H1 (cell line): ENCODE results near the gene POLG. TPM values are rescaled to one million over a fixed set of nuclear protein-coding genes. Genes with fewer than 3 reads are reported as not detected.

Experiments
- CTCF ChIA-PET: fragments of 300-600 bp; sonication (Branson Sonifier 250); formaldehyde crosslinking; loops from one replicate; lab custom pipeline; 2021; ENCODE audit not compliant: partially characterized antibody; lab: Charles Lee
- POLR2A ChIA-PET: fragments of 300-600 bp; sonication (Branson Sonifier 250); formaldehyde crosslinking; loops from one replicate; lab custom pipeline; 2021; ENCODE audit warnings: inconsistent platforms; ENCODE audit not compliant: partially characterized antibody; lab: Charles Lee
- DNase-seq, 2 experiments: peaks; one replicate each; pipeline versions ENCODE4 v3.0.0 to v3.0.0-alpha.2; 2010 to 2022; ENCODE audit warnings: low spot score in 2 of 2, low read depth in 1 of 2, mixed read lengths in 1 of 2
- FAIRE-seq: peaks from 2 replicates; lab custom pipeline; 2011; peaks lifted over from hg19 to GRCh38; lab: Jason Lieb, UNC
- H2AFZ ChIP-seq: 2 replicates; pipeline ENCODE4 v1.8.1; 2012; ENCODE audit warnings: low read length, inconsistent platforms
- H2AK5ac ChIP-seq: 2 replicates; pipeline ENCODE4 v1.6.1; 2013; ENCODE audit warnings: low read depth, low read length
- H2BK120ac ChIP-seq: replicated peaks from 2 replicates; pipeline ENCODE3; 2013; ENCODE audit warnings: low read depth, low read length, inconsistent platforms
- H2BK12ac ChIP-seq: 2 replicates; pipeline ENCODE4 v1.6.1; 2013; ENCODE audit warnings: low read depth, low read length
- H2BK15ac ChIP-seq: 2 replicates; pipeline ENCODE4 v1.6.1; 2013; ENCODE audit warnings: low read length
- H2BK20ac ChIP-seq: 2 replicates; pipeline ENCODE4 v1.6.1; 2013; ENCODE audit warnings: low read length
- H2BK5ac ChIP-seq: 2 replicates; pipeline ENCODE4 v1.6.1; 2013; ENCODE audit warnings: low read depth, low read length
- H3K14ac ChIP-seq: 2 replicates; pipeline ENCODE4 v1.6.1; 2013; ENCODE audit warnings: inconsistent platforms; ENCODE audit not compliant: insufficient read length
- H3K18ac ChIP-seq: 2 replicates; pipeline ENCODE4 v1.6.1; 2013; ENCODE audit warnings: low read length; ENCODE audit errors: extremely low read depth
- H3K23ac ChIP-seq: 2 replicates; pipeline ENCODE4 v1.6.1; 2013; ENCODE audit warnings: inconsistent platforms; ENCODE audit not compliant: insufficient read length
- H3K23me2 ChIP-seq: 2 replicates; pipeline ENCODE4 v1.6.1; 2013; ENCODE audit warnings: low read depth, low read length
- H3K27ac ChIP-seq: 2 replicates; pipeline ENCODE4 v1.6.1; 2011; ENCODE audit warnings: low read depth, low read length, inconsistent platforms
- H3K27me3 ChIP-seq, 4 experiments: replicated peaks in 1 of 4; 1 replicate in 1 of 4; 2 replicates in 3 of 4; pipeline versions ENCODE4 v1.6.1 to v1.8.1; 2011 to 2013; ENCODE audit warnings: low read length in 3 of 4, mild to moderate bottlenecking in 3 of 4, inconsistent platforms in 2 of 4, mixed read lengths in 2 of 4, moderate library complexity in 1 of 4; ENCODE audit not compliant: control insufficient read depth in 3 of 4, insufficient read depth in 3 of 4; ENCODE audit errors: extremely low read depth in 1 of 4
- H3K36me3 ChIP-seq, 4 experiments: 2 replicates each; pipeline versions ENCODE4 v1.6.1 to v1.8.1; 2011 to 2013; ENCODE audit warnings: mild to moderate bottlenecking in 4 of 4, low read length in 3 of 4, moderate library complexity in 2 of 4, control low read depth in 1 of 4, inconsistent platforms in 1 of 4; ENCODE audit not compliant: insufficient read depth in 4 of 4, control insufficient read depth in 2 of 4
- H3K4ac ChIP-seq: replicated peaks from 2 replicates; pipeline ENCODE3; 2013; ENCODE audit warnings: low read length, low read depth, mixed read lengths, inconsistent platforms; ENCODE audit not compliant: insufficient read length
- H3K4me1 ChIP-seq, 4 experiments: replicated peaks in 1 of 4; 1 replicate in 1 of 4; 2 replicates in 3 of 4; pipeline versions ENCODE4 v1.6.1 to v1.8.1; 2011 to 2013; ENCODE audit warnings: low read length in 3 of 4, inconsistent platforms in 2 of 4, mixed read lengths in 1 of 4; ENCODE audit not compliant: insufficient read depth in 4 of 4, control insufficient read depth in 3 of 4
- H3K4me2 ChIP-seq, 2 experiments: 2 replicates each; pipeline versions ENCODE4 v1.6.1 to v1.8.1; 2011 to 2013; ENCODE audit warnings: low read depth in 2 of 2, low read length in 2 of 2, control low read depth in 1 of 2, inconsistent platforms in 1 of 2, mild to moderate bottlenecking in 1 of 2; ENCODE audit not compliant: insufficient read depth in 1 of 2
- H3K4me3 ChIP-seq, 4 experiments: fragments of 200-600, 300-600 bp in 1 of 4; sonication (generic), shearing (Covaris generic), sonication (Bioruptor Twin) in 1 of 4; 2 replicates each; pipeline versions ENCODE4 v1.5.1 to v1.8.1; 2011 to 2016; ENCODE audit warnings: low read length in 4 of 4, low read depth in 3 of 4, control low read depth in 2 of 4, inconsistent platforms in 2 of 4, mild to moderate bottlenecking in 2 of 4, mixed read lengths in 1 of 4, moderate library complexity in 1 of 4; ENCODE audit not compliant: insufficient read depth in 2 of 4; ENCODE audit errors: extremely low read depth in 1 of 4
- H3K56ac ChIP-seq: replicated peaks from 2 replicates; pipeline ENCODE3; 2013; ENCODE audit warnings: low read depth, mild to moderate bottlenecking, mixed read lengths, low read length, inconsistent platforms; ENCODE audit not compliant: insufficient read length
- H3K79me1 ChIP-seq: 2 replicates; pipeline ENCODE4 v1.6.1; 2013; ENCODE audit warnings: low read depth, low read length, control low read depth
- H3K79me2 ChIP-seq, 2 experiments: 2 replicates each; pipeline versions ENCODE4 v1.6.1 to v1.8.1; 2012 to 2013; ENCODE audit warnings: low read length in 2 of 2, mild to moderate bottlenecking in 2 of 2, inconsistent platforms in 1 of 2; ENCODE audit not compliant: insufficient read depth in 2 of 2, control insufficient read depth in 1 of 2
- H3K9ac ChIP-seq, 4 experiments: replicated peaks in 1 of 4; 1 replicate in 1 of 4; 2 replicates in 3 of 4; pipeline versions ENCODE4 v1.6.1 to v1.8.1; 2011 to 2013; ENCODE audit warnings: low read depth in 3 of 4, low read length in 3 of 4, control low read depth in 2 of 4, mild to moderate bottlenecking in 2 of 4, moderate library complexity in 2 of 4, inconsistent platforms in 1 of 4; ENCODE audit errors: extremely low read depth in 1 of 4
- H3K9me3 ChIP-seq, 2 experiments: 2 replicates each; pipeline versions ENCODE4 v1.6.1 to v1.8.1; 2012 to 2013; ENCODE audit warnings: mild to moderate bottlenecking in 2 of 2, moderate library complexity in 2 of 2, control low read depth in 1 of 2, inconsistent platforms in 1 of 2, low read depth in 1 of 2, low read length in 1 of 2, mixed read lengths in 1 of 2; ENCODE audit not compliant: insufficient read depth in 2 of 2
- H4K20me1 ChIP-seq, 2 experiments: replicated peaks in 1 of 2; 2 replicates each; pipeline versions ENCODE3 to v1.8.1; 2011 to 2013; ENCODE audit warnings: inconsistent platforms in 2 of 2, low read length in 2 of 2, mild to moderate bottlenecking in 1 of 2; ENCODE audit not compliant: insufficient read depth in 2 of 2, control insufficient read depth in 1 of 2
- H4K5ac ChIP-seq: 2 replicates; pipeline ENCODE4 v1.6.1; 2013; ENCODE audit warnings: low read length, low read depth, mixed read lengths, inconsistent platforms; ENCODE audit not compliant: insufficient read length
- H4K8ac ChIP-seq: 2 replicates; pipeline ENCODE4 v1.8.0; 2013; ENCODE audit warnings: mild to moderate bottlenecking, moderate library complexity, low read length, inconsistent platforms; ENCODE audit not compliant: insufficient read depth; ENCODE audit errors: extremely low read depth
- H4K91ac ChIP-seq: replicated peaks from 2 replicates; pipeline ENCODE3; 2013; ENCODE audit warnings: low read length, mixed read lengths, inconsistent platforms; ENCODE audit not compliant: insufficient read length
- ZNF274 ChIP-seq: IDR thresholded peaks from 2 replicates; pipeline ENCODE4 v1.7.0; 2012; ENCODE audit warnings: low read length, borderline replicate concordance; ENCODE audit errors: extremely low read depth
- WGBS, 2 experiments: shearing (Covaris generic) in 1 of 2; methylation state at CpG; one replicate each; pipeline versions ENCODE4 v1.1.6 to v1.1.7; 2013 to 2015; ENCODE audit warnings: low lambda C conversion rate in 2 of 2, mixed read lengths in 2 of 2, inconsistent platforms in 1 of 2, low coverage in 1 of 2, missing lambda C conversion rate in 1 of 2; ENCODE audit not compliant: insufficient replicate concordance in 2 of 2, insufficient coverage in 1 of 2, insufficient read length in 1 of 2; ENCODE audit errors: extremely low coverage in 1 of 2, missing lambda C conversion rate in 1 of 2; 5-methylcytosine and 5-hydroxymethylcytosine counted together
- polyA plus RNA-seq, 7 experiments: library from polyadenylated mRNA; depleted of rRNA in 3 of 7; stranded (reverse) in 5 of 7; unstranded in 2 of 7; fragments of >200 nt in 5 of 7; fragments of 200-250 nt in 2 of 7; gene quantifications; 1 replicate in 5 of 7; 2 replicates in 1 of 7; 4 replicates in 1 of 7; pipeline versions ENCODE4 v1.2.1 to v1.2.3, GENCODE V29; 2011 to 2013; ENCODE audit warnings: missing spikeins in 2 of 7, mixed read lengths in 2 of 7
- total RNA-seq: library from RNA; stranded (reverse); fragmentation: NEBNext Ultra II Directional; extraction: Animal tissue kit (Norgen Biotek cat#: 25700); gene quantifications from 2 replicates; pipeline ENCODE4 v1.2.1, GENCODE V29; 2021
- TF ChIP-seq, protein P1 (sequence below), 3 experiments: IDR thresholded peaks; 1 replicate in 2 of 3; 2 replicates in 1 of 3; pipeline versions ENCODE4 v1.5.1 to v1.6.1; 2011; ENCODE audit warnings: low read length in 3 of 3, mild to moderate bottlenecking in 3 of 3, inconsistent platforms in 2 of 3, low read depth in 1 of 3, moderate library complexity in 1 of 3; ENCODE audit not compliant: insufficient read depth in 1 of 3; ENCODE audit errors: control extremely low read depth in 1 of 3

POLG gene
- total and polyA plus RNA-seq, 2 of the 8 experiments (the other 6 are each of a cell fraction or from before 2014, with no cell fraction given), result 14.8 to 52.3 TPM

DNA sequence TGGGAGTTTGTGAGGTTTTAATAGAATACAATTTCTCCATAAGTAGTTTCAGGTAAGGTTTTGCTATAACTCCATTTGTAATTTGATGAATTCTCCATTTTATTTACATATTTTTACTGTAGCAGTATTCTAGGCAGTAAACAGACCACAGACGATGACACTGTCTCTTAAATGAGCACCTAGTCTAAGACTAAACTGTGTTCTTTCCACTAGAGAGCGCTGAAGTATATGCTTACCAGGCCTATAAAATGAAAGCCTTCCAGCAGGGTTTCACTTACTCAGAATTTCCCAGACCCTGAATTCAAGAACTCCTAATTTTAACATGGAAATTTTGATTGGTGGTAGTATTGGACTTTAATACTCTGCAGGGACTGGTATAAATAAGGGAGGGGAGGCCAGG lies 41.6 kb downstream of the POLG start:
- Histone ChIP-seq H3K4me2 (no peak overlapping the region), H3K79me2 (no peaks in the 10 kb centered on the region), H3K27me3 (no peaks in the 10 kb centered on the region), H3K23me2 (no peaks in the 10 kb centered on the region), H3K9ac (no peak overlapping the region), H3K79me1 (no peaks in the 10 kb centered on the region), H2AK5ac (no peak overlapping the region), H3K27ac (no peak overlapping the region), H2BK12ac (no peak overlapping the region), H3K23ac (no peak overlapping the region), H2BK120ac (no peak overlapping the region), H4K8ac (no peak overlapping the region), H3K4ac (no peak overlapping the region), H3K4me1 (no peaks in the 10 kb centered on the region), H2BK20ac (no peak overlapping the region), H4K5ac (no peak overlapping the region), H2AFZ (no peak overlapping the region), H4K91ac (no peak overlapping the region), H2BK15ac (no peak overlapping the region), H3K9me3 (peaks cover 0 to 6% of the 10 kb centered on the region in 2 experiments; a peak in 1 of 4 replicates), H2BK5ac (no peak overlapping the region), H3K14ac (no peak overlapping the region), H3K56ac (no peak overlapping the region), H4K20me1 (no peaks in the 10 kb centered on the region), H3K4me3 (no peak overlapping the region), H3K18ac (no peak overlapping the region), H3K36me3 (peaks cover 26 to 73% (median 48%) of the 10 kb centered on the region in 4 experiments)
- WGBS, 2 experiments, result 95% methylated on average over 2 of the region's 2 CpGs; no CpG with 5 or more reads in 1 of the 2 experiments
- no peak for FAIRE-seq
- ChIA-PET POLR2A (interaction anchor here (1.3 kb wide), 1 partner anchor 10 kb away, joined by 3 read pairs; no protein-coding TSS in a partner anchor), CTCF (no interaction called here)
- no peak for TF ChIP-seq ZNF274
- TF ChIP-seq, protein P1, sequence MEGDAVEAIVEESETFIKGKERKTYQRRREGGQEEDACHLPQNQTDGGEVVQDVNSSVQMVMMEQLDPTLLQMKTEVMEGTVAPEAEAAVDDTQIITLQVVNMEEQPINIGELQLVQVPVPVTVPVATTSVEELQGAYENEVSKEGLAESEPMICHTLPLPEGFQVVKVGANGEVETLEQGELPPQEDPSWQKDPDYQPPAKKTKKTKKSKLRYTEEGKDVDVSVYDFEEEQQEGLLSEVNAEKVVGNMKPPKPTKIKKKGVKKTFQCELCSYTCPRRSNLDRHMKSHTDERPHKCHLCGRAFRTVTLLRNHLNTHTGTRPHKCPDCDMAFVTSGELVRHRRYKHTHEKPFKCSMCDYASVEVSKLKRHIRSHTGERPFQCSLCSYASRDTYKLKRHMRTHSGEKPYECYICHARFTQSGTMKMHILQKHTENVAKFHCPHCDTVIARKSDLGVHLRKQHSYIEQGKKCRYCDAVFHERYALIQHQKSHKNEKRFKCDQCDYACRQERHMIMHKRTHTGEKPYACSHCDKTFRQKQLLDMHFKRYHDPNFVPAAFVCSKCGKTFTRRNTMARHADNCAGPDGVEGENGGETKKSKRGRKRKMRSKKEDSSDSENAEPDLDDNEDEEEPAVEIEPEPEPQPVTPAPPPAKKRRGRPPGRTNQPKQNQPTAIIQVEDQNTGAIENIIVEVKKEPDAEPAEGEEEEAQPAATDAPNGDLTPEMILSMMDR (IDR thresholded peaks at IDR 0.05; ENCODE audit: control extremely low read depth in 1 of 3, insufficient read depth in 1 of 3, low read depth in 1 of 3, low read length in 3 of 3), result peak in 1 of 3 experiments; percentile 2; a peak in 1 of 4 replicates
- no peak for DNase-seq
